Measurements from ENCODE around the gene PHAF1.

DNA sequence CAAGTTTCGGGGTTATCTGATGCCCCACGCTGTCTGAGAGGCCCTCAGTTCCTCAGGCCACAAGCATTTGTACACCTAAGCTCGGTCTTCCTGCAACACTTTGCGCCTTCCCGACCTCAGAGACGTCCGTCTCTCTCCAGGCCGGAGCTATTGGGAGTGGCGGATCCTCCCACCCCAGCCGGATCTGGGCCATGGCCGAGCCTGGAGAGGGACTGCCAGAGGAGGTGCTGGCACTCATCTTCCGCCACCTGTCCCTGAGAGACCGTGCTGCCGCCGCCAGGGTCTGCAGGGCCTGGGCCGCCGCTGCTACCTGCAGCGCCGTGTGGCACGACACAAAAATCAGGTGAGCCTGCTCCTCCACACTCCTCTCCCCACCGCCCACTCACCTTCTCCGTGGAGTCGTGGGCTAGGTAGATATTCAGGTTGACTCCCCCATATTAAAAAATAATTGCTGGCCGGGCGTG lies 51.9 kb downstream of the PHAF1 start:
- TF ChIP-seq, protein P1, sequence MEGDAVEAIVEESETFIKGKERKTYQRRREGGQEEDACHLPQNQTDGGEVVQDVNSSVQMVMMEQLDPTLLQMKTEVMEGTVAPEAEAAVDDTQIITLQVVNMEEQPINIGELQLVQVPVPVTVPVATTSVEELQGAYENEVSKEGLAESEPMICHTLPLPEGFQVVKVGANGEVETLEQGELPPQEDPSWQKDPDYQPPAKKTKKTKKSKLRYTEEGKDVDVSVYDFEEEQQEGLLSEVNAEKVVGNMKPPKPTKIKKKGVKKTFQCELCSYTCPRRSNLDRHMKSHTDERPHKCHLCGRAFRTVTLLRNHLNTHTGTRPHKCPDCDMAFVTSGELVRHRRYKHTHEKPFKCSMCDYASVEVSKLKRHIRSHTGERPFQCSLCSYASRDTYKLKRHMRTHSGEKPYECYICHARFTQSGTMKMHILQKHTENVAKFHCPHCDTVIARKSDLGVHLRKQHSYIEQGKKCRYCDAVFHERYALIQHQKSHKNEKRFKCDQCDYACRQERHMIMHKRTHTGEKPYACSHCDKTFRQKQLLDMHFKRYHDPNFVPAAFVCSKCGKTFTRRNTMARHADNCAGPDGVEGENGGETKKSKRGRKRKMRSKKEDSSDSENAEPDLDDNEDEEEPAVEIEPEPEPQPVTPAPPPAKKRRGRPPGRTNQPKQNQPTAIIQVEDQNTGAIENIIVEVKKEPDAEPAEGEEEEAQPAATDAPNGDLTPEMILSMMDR (IDR thresholded peaks at IDR 0.05; ENCODE audit: insufficient read depth, low read length) = no peak
- TF ChIP-seq POLR2AphosphoS5 (IDR thresholded peaks at IDR 0.05; ENCODE audit: low read depth) = no peak

Data from HL-60 (cell line).